DND-41 (cell line): ENCODE results near the gene PROSER1.
A peak's percentile ranks its signal among the peaks of the same experiment; 100 is the strongest.
"Not testable (repeated sequence)": the region's sequence is repeated elsewhere in the genome, so short reads cannot be mapped to it uniquely, and the experiment has no call there.

Experiments used
- ATAC-seq: fragments of 200-7000 bp; cut with Tn5 transposase; 3 replicates; pipeline ENCODE4 v1.9.1; 2021; ENCODE audit warnings: low read depth; ENCODE audit not compliant: insufficient read depth
- DNase-seq: peaks from one replicate; pipeline ENCODE4 v3.0.0-alpha.2; 2020
- H2AFZ ChIP-seq: 2 replicates; pipeline ENCODE4 v1.6.0; 2012; ENCODE audit warnings: low read depth, low read length
- H3K27ac ChIP-seq: 2 replicates; pipeline ENCODE4 v1.5.1; 2012; ENCODE audit warnings: low read length, inconsistent platforms
- H3K27me3 ChIP-seq: fragments of 200-600 bp; sonication (generic); 2 replicates; pipeline ENCODE4 v1.6.0; 2012; ENCODE audit warnings: low read length, mild to moderate bottlenecking, inconsistent platforms; ENCODE audit not compliant: insufficient read depth, poor library complexity
- H3K36me3 ChIP-seq: 2 replicates; pipeline ENCODE4 v1.5.1; 2012; ENCODE audit warnings: low read length, inconsistent platforms; ENCODE audit not compliant: insufficient read depth
- H3K4me1 ChIP-seq: 2 replicates; pipeline ENCODE4 v1.5.1; 2012; ENCODE audit warnings: mild to moderate bottlenecking, low read length; ENCODE audit not compliant: insufficient read depth
- H3K4me2 ChIP-seq: 2 replicates; pipeline ENCODE4 v1.6.0; 2012; ENCODE audit warnings: mild to moderate bottlenecking, moderate library complexity, low read length, inconsistent platforms; ENCODE audit not compliant: insufficient read depth
- H3K4me3 ChIP-seq, 2 experiments: fragments of 200-600 bp in 1 of 2; shearing (Covaris generic) in 1 of 2; 2 replicates each; pipeline ENCODE4 v1.5.1; 2012 to 2016; ENCODE audit warnings: inconsistent platforms in 2 of 2, low read length in 2 of 2, mild to moderate bottlenecking in 2 of 2, low read depth in 1 of 2, moderate library complexity in 1 of 2
- H3K79me2 ChIP-seq: 2 replicates; pipeline ENCODE4 v1.6.0; 2012; ENCODE audit warnings: low read length, inconsistent platforms; ENCODE audit not compliant: insufficient read depth
- H3K9ac ChIP-seq: 2 replicates; pipeline ENCODE4 v1.6.0; 2012; ENCODE audit warnings: low read depth, mild to moderate bottlenecking, inconsistent platforms, low read length, moderate library complexity
- H3K9me3 ChIP-seq: 2 replicates; pipeline ENCODE4 v1.5.1; 2012; ENCODE audit warnings: low read length, moderate library complexity, mild to moderate bottlenecking, inconsistent platforms; ENCODE audit not compliant: insufficient read depth, severe bottlenecking
- H4K20me1 ChIP-seq: 2 replicates; pipeline ENCODE4 v1.6.0; 2012; ENCODE audit warnings: low read length; ENCODE audit not compliant: insufficient read depth
- CTCF ChIP-seq: IDR thresholded peaks from 2 replicates; pipeline ENCODE4 v1.5.1; 2012; ENCODE audit warnings: borderline replicate concordance, low read length, moderate library complexity, mild to moderate bottlenecking; ENCODE audit not compliant: poor library complexity, severe bottlenecking; ENCODE audit errors: extremely low read depth
- EZH2 ChIP-seq: IDR thresholded peaks from 3 replicates; pipeline ENCODE4 v1.6.1; 2012; ENCODE audit warnings: borderline replicate concordance, low read depth, mild to moderate bottlenecking, moderate library complexity, low read length, inconsistent platforms; ENCODE audit not compliant: severe bottlenecking

PROSER1 gene

GRCh38 chr13:39037880-39038568, at the start of gene PROSER1, which contains the start of gene NHLRC3:
TSS of gene PROSER1 (minus strand) at chr13:39038089. CDS start at chr13:39037242, 847 bp downstream.
TSS of gene NHLRC3 (plus strand) at chr13:39038456. CDS start at chr13:39038640, 184 bp downstream.
- Histone ChIP-seq H2AFZ (peak within 1 kb of the TSS; percentile 98), H3K4me1 (peaks cover 53% of the 10 kb centered on the region), H3K79me2 (peaks cover 78% of the 10 kb centered on the region), H3K4me2 (peak within 1 kb of the TSS; percentile 83), H3K27me3 (no peaks in the 10 kb centered on the region), H3K4me3 (peak within 1 kb of the TSS; percentile 85 to 91), H4K20me1 (peaks cover 27% of the 10 kb centered on the region), H3K36me3 (peaks cover 11% of the 10 kb centered on the region; the same call in 1 of the 2 replicates), H3K9me3 (no peaks in the 10 kb centered on the region), H3K9ac (peak within 1 kb of the TSS; percentile 86), H3K27ac (peak within 1 kb of the TSS; percentile 94)
- ATAC-seq: peak; percentile 85
- peak; percentile 93 for DNase-seq
- TF ChIP-seq CTCF (no peak), EZH2 (no peak)

- H3K4me1 ChIP-seq, H3K36me3 ChIP-seq, H3K9me3 ChIP-seq, ATAC-seq, H3K4me2 ChIP-seq, H3K4me3 ChIP-seq, H3K79me2 ChIP-seq, H3K27ac ChIP-seq, H4K20me1 ChIP-seq, H3K9ac ChIP-seq, H2AFZ ChIP-seq, DNase-seq, H3K27me3 ChIP-seq: not testable (repeated sequence)
These were observed 48.5 kb upstream of the PROSER1 start for GRCh38 chr13:39086251-39086945.

- Histone ChIP-seq H3K79me2 (no peaks in the 10 kb centered on the region), H3K27ac (no peak overlapping the region), H3K27me3 (peaks cover 4% of the 10 kb centered on the region), H3K9ac (no peak overlapping the region), H3K4me1 (no peaks in the 10 kb centered on the region), H4K20me1 (no peaks in the 10 kb centered on the region), H3K4me2 (no peak overlapping the region), H3K9me3 (no peaks in the 10 kb centered on the region), H2AFZ (no peak overlapping the region), H3K36me3 (no peaks in the 10 kb centered on the region), H3K4me3 (no peak overlapping the region)
- TF ChIP-seq EZH2 (no peak), CTCF (no peak)
- DNase-seq (no peak), ATAC-seq (no peak)
These were observed 36.1 kb upstream of the PROSER1 start for GRCh38 chr13:39073983-39074382.

- no peak for ATAC-seq
These were observed 35.0 kb upstream of the PROSER1 start for GRCh38 chr13:39072842-39073241.

More at GRCh38 chr13:39072842-39073241, 35.0 kb upstream of the PROSER1 start:
- no peaks in the 10 kb centered on the region for H3K9me3 ChIP-seq
- no peak overlapping the region for H2AFZ ChIP-seq
- H3K27ac ChIP-seq: no peak overlapping the region
- no peak for DNase-seq
- no peak for TF ChIP-seq CTCF
- TF ChIP-seq EZH2: no peak
- no peak overlapping the region for H3K4me2 ChIP-seq
- H3K4me1 ChIP-seq: no peaks in the 10 kb centered on the region
- no peaks in the 10 kb centered on the region for H3K36me3 ChIP-seq
- H3K27me3 ChIP-seq: peaks cover 4% of the 10 kb centered on the region
- no peak overlapping the region for H3K9ac ChIP-seq
- no peaks in the 10 kb centered on the region for H3K79me2 ChIP-seq
- H3K4me3 ChIP-seq: no peak overlapping the region
- no peaks in the 10 kb centered on the region for H4K20me1 ChIP-seq
